HEK293 (cell line): ENCODE measurements around the gene UNC13A.

Experiments
- CTCF ChIP-seq: fragments of 450-650 bp; formaldehyde crosslinking; IDR thresholded peaks from 2 replicates; pipeline ENCODE4 v1.5.1; 2016; ENCODE audit warnings: missing biosample characterization, missing genetic modification characterization
- ZFP69B ChIP-seq: fragments of 450-650 bp; formaldehyde crosslinking; IDR thresholded peaks from 2 replicates; pipeline ENCODE4 v1.5.1; 2016; ENCODE audit warnings: missing biosample characterization, missing genetic modification characterization
- ZNF138 ChIP-seq: fragments of 450-650 bp; formaldehyde crosslinking; IDR thresholded peaks from 2 replicates; pipeline ENCODE4 v1.5.1; 2016; ENCODE audit warnings: missing biosample characterization, missing genetic modification characterization, borderline replicate concordance
- ZNF174 ChIP-seq: fragments of 450-650 bp; formaldehyde crosslinking; IDR thresholded peaks from 2 replicates; pipeline ENCODE4 v1.5.0; 2017; ENCODE audit warnings: missing biosample characterization, mild to moderate bottlenecking, missing genetic modification characterization
- ZNF223 ChIP-seq: fragments of 450-650 bp; formaldehyde crosslinking; IDR thresholded peaks from 2 replicates; pipeline ENCODE4 v1.5.1; 2016; ENCODE audit warnings: missing biosample characterization, missing genetic modification characterization
- ZNF394 ChIP-seq: fragments of 450-650 bp; formaldehyde crosslinking; IDR thresholded peaks from 2 replicates; pipeline ENCODE4 v1.5.1; 2016; ENCODE audit warnings: missing biosample characterization, missing genetic modification characterization, mild to moderate bottlenecking, moderate library complexity, borderline replicate concordance
- ZNF423 ChIP-seq: fragments of 450-650 bp; formaldehyde crosslinking; IDR thresholded peaks from 2 replicates; pipeline ENCODE4 v1.5.1; 2016; ENCODE audit warnings: missing biosample characterization, missing genetic modification characterization
- ZNF433 ChIP-seq: fragments of 450-650 bp; formaldehyde crosslinking; IDR thresholded peaks from 2 replicates; pipeline ENCODE4 v1.5.1; 2016; ENCODE audit warnings: missing biosample characterization, missing genetic modification characterization, low read depth
- ZNF501 ChIP-seq: fragments of 450-650 bp; formaldehyde crosslinking; IDR thresholded peaks from 2 replicates; pipeline ENCODE4 v1.5.1; 2016; ENCODE audit warnings: missing biosample characterization, missing genetic modification characterization
- ZNF670 ChIP-seq: fragments of 450-650 bp; formaldehyde crosslinking; IDR thresholded peaks from 2 replicates; pipeline ENCODE4 v1.5.1; 2016; ENCODE audit warnings: missing biosample characterization, missing genetic modification characterization, low read depth
- TF ChIP-seq, protein P1 (sequence below): fragments of 450-650 bp; formaldehyde crosslinking; IDR thresholded peaks from 2 replicates; pipeline ENCODE4 v1.5.1; 2017; ENCODE audit warnings: missing biosample characterization, missing genetic modification characterization
- TF ChIP-seq, protein P2 (sequence below): IDR thresholded peaks from 2 replicates; pipeline ENCODE4 v1.6.1; 2011; ENCODE audit warnings: mild to moderate bottlenecking, low read depth, low read length, borderline replicate concordance
- TF ChIP-seq, protein P3 (sequence below): fragments of 450-650 bp; formaldehyde crosslinking; IDR thresholded peaks from 2 replicates; pipeline ENCODE4 v1.5.1; 2016; ENCODE audit warnings: missing biosample characterization, missing genetic modification characterization

- TF ChIP-seq ZNF670 (tag by site-specific recombination) (no peak), ZNF174 (tag by site-specific recombination) (no peak), CTCF (tag by site-specific recombination) (no peak), ZNF433 (tag by site-specific recombination) (no peak), ZNF223 (tag by site-specific recombination) (no peak), ZNF138 (tag by site-specific recombination) (no peak), ZNF394 (tag by site-specific recombination) (no peak), ZFP69B (tag by site-specific recombination) (peak; percentile 43; the same call in 1 of the 2 replicates), ZNF423 (no peak), ZNF501 (tag by site-specific recombination) (no peak)
- TF ChIP-seq, protein P1, sequence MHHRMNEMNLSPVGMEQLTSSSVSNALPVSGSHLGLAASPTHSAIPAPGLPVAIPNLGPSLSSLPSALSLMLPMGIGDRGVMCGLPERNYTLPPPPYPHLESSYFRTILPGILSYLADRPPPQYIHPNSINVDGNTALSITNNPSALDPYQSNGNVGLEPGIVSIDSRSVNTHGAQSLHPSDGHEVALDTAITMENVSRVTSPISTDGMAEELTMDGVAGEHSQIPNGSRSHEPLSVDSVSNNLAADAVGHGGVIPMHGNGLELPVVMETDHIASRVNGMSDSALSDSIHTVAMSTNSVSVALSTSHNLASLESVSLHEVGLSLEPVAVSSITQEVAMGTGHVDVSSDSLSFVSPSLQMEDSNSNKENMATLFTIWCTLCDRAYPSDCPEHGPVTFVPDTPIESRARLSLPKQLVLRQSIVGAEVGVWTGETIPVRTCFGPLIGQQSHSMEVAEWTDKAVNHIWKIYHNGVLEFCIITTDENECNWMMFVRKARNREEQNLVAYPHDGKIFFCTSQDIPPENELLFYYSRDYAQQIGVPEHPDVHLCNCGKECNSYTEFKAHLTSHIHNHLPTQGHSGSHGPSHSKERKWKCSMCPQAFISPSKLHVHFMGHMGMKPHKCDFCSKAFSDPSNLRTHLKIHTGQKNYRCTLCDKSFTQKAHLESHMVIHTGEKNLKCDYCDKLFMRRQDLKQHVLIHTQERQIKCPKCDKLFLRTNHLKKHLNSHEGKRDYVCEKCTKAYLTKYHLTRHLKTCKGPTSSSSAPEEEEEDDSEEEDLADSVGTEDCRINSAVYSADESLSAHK, result no peak
- TF ChIP-seq, protein P2, sequence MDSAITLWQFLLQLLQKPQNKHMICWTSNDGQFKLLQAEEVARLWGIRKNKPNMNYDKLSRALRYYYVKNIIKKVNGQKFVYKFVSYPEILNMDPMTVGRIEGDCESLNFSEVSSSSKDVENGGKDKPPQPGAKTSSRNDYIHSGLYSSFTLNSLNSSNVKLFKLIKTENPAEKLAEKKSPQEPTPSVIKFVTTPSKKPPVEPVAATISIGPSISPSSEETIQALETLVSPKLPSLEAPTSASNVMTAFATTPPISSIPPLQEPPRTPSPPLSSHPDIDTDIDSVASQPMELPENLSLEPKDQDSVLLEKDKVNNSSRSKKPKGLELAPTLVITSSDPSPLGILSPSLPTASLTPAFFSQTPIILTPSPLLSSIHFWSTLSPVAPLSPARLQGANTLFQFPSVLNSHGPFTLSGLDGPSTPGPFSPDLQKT, result no peak
- TF ChIP-seq, protein P3, sequence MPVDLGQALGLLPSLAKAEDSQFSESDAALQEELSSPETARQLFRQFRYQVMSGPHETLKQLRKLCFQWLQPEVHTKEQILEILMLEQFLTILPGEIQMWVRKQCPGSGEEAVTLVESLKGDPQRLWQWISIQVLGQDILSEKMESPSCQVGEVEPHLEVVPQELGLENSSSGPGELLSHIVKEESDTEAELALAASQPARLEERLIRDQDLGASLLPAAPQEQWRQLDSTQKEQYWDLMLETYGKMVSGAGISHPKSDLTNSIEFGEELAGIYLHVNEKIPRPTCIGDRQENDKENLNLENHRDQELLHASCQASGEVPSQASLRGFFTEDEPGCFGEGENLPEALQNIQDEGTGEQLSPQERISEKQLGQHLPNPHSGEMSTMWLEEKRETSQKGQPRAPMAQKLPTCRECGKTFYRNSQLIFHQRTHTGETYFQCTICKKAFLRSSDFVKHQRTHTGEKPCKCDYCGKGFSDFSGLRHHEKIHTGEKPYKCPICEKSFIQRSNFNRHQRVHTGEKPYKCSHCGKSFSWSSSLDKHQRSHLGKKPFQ (tag by site-specific recombination), result no peak
Measured at GRCh38 chr19:17555480-17555928, 132.7 kb downstream of the UNC13A start, which contains the start of gene COLGALT1.
